GM19351 (cell line): ENCODE results near the gene PFN3.

Experiments used
- ATAC-seq: cut with Tn5 transposase; IDR thresholded peaks from one replicate; pipeline ENCODE4 v1.9.1; 2021; ENCODE audit warnings: mild to moderate bottlenecking, moderate library complexity; ENCODE audit not compliant: unreplicated experiment

Gene PFN3

DNA sequence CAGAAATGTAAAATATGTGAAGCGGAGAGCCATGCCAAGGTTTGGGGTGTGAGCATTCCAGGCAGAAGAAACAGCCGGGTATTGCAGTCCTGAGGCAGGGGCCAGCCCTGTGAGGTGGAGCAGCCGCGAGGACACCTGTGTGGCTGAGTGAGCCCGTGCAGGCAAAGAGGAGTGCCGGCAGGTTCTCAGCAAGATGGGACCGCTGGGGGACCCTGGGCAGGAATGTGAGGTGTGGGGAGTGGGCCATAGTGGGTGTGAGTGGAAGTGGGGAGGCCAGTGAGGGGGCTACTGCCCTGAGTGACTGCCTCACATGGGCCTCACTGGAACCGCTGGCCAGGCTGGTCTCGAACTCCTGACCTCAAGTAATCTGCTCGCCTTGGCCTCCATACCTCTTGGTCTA, 38.0 kb upstream of the PFN3 start:
- ATAC-seq: no peak

DNA sequence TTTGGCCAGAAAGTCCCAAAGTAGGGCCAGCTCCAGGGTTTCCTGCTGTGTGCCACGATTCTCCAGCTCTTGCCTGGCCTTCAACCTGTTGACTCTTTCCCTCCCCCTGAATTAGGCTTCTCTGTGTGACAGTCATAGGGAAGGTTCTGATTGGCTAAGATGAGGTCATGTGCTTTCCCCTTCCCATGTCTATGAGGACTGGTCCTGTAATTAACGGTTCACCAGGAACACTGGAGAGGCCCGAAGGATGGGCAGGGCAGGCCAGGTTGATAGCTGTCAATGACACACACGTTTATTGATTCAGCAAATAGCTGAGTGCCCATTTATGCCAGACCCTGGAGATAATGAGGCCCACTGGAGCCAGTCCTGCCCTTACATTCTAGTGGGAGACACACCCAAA, 37.2 kb upstream of the PFN3 start:
- ATAC-seq: no peak

DNA sequence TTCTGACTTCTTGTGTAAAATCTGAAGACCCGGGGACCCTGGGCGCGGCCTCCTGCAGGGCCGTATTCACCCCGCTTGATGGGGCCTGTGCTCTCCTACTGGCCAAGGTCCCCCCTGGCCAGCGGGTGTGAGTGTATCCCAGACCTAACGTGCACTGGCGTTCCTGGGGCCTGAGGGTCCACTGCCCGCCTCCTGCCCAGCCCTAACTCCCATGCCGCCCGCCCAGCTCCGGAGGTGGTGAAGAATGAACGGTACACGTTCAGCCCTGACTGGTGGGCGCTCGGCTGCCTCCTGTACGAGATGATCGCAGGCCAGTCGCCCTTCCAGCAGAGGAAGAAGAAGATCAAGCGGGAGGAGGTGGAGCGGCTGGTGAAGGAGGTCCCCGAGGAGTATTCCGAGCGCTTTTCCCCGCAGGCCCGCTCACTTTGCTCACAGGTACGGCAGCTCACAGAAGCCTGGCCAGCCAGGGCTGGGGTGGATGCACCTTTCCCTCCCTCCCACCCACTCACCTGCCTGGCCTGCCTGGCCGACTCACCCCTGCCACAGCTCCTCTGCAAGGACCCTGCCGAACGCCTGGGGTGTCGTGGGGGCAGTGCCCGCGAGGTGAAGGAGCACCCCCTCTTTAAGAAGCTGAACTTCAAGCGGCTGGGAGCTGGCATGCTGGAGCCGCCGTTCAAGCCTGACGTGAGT, 35.5 kb upstream of the PFN3 start:
- ATAC-seq: no peak

DNA sequence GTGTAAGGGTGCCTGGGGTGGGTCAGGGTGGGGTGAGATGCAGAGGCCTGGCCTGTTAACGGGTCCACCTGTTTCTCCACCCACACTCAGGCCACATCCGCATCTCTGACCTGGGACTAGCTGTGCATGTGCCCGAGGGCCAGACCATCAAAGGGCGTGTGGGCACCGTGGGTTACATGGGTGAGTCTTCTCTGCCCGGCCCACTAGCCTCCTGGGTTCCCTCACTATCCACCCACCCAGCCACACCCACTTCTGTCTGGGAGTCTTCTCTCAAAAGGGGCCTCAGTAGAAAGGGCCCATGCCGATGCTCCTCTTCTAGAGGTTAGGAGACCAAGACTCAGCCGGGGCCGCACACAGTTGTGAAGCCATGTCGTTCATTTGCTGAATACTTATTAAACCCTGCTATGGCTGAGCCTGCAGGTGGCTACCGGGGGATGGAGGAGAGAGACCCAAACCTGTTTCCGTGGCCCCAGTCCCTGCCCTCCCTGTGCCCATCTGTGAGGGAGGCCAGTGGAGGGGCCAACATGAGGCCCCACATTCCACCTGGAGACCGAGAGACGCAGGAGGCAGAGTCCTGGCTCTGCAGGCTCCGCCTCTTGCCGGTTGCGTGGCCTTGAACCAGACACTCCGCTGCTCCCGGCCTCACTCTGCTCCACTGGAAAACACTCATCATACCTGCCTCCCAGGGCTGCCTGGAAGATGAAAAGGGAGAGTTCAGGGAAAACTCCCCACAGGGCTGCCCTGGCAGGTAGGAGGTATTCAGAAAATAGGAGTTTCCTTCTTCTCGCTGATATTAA, 34.7 kb upstream of the PFN3 start:
- no peak for ATAC-seq

DNA sequence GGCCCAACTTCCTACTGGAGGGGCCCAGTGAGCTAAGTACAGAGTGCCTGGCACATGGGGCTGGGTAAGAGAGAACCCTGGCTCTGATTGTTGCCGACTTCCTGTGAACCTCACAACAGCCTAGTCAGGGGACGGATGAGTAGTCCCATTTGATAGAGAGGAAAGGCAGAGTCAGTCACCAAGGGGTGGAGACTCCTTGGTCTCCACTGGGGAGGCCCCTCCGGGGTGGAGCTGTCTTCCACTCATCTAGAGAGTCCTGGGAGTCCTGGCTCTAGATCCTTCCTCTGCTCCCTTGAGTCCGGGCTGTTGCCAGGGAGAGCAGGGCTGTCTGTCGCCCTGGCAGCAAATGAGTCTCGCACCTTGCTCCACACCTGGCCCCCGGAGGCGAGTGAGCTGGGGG, 34.0 kb upstream of the PFN3 start:
- ATAC-seq: no peak

DNA sequence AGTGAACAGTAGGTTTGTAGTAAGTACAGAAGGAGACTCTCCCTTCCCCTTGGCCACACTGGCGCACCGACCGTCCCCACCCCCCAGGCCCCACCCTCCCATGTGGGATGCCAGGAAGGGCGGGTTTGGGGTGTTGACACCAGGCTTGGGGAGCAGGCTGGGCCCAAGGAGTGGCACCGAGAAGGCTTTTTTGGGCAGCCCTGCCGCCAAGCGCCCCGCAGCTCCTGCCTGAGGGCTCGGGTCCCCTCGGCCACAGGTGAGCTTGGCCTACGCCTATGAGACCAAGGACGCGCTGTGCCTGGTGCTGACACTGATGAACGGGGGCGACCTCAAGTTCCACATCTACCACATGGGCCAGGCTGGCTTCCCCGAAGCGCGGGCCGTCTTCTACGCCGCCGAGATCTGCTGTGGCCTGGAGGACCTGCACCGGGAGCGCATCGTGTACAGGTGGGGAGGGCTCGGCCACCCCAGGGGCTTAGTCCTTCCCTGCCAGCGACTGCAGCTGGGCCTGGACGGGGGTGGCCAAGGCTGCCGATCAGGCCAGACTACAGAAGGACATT, 33.3 kb upstream of the PFN3 start:
- ATAC-seq: no peak

DNA sequence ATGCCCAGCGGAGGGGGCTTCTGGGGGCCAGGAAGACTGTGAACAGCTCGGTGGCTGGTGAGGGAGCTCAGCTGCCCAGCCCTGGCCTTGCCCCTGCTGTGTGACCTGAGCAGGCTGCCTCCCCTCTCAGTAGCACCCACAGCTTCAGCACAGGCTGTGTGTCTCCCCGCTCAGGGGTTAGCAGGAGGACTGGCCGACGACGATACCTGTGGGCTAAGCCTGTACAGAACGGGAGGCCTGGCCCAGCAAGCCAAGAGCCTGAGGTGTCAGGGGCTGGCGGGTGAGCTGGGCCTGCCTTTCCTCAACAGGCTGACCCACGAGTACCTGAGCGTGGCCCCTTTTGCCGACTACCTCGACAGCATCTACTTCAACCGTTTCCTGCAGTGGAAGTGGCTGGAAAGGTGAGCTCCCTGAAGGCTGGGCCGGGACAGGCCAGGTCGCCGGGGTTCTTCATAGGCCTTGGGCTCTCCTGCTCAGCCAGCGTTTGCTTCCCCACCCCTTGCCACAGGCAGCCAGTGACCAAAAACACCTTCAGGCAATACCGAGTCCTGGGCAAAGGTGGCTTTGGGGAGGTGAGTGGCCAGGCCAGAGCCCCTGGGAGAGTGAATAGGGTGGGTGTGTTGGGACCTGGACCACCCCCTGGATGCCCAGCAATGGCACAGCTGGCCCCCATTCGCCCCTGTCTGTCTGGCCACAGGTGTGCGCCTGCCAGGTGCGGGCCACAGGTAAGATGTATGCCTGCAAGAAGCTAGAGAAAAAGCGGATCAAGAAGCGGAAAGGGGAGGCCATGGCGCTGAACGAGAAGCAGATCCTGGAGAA, 32.6 kb upstream of the PFN3 start:
- ATAC-seq: no peak

DNA sequence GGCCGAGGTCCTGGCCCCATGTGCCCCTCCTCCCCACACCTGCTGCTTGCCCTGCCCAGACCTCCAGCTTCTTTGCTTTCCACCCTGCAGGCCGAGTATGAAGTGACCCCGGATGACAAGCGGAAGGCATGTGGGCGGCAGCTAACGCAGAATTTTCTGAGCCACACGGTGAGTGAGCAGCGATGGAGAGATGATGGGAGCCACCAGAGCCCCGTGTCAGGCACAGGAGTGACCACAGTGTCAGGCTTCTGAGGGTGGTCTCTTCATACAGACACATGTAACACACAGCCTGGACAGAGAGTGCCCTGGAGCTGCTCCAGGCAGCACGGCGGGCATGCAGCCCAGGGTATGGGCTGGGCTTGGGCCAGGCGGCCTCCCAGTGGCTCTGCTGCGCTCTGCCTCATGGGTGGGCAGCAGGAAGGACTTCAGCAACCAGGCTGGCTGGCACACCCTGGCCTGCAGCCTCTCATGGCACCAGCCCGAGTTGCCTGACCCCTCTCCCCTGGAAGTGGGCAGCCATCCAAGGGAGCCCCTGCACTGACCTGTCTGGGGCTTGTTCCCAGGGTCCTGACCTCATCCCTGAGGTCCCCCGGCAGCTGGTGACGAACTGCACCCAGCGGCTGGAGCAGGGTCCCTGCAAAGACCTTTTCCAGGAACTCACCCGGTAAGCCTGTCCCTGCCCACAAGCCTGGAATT, 31.8 kb upstream of the PFN3 start:
- ATAC-seq: peak; percentile 8

DNA sequence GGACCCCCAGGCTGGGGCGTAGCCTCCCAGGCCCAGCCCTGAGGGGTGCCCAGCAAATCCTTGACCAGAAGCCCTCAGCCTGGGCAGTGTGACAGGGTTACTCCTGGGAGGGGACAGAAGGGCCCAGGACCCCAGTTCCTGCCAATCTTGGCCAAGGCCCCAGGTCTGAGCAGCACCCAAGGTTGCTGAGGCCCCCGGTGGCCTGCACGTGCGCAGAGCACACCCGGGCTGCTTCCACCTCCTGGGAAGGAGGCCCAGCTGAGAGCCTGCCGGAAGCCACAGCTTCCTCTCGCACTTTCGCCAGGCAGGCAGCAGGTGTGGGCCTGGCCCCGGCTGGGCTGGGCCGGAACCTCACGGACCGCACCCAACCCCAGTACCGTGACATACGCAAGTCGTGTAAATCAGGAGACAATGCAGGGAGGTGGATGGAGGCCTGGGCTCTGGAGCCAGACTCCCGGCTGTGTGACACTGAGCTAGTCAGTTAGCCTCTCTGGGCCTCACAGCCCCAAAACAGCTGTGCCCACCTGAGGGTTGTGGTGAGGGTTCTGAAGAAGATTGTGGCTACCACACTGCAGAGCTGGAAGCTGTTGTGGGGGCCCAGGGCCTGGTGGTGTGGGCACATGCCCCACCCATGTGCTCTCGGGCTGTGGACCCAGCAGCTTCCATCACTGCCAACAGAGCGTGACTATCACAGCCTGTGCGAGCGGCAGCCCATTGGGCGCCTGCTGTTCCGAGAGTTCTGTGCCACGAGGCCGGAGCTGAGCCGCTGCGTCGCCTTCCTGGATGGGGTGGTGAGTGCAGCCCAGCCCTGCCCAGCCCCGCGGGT, 31.1 kb upstream of the PFN3 start:
- peak; percentile 44 for ATAC-seq

DNA sequence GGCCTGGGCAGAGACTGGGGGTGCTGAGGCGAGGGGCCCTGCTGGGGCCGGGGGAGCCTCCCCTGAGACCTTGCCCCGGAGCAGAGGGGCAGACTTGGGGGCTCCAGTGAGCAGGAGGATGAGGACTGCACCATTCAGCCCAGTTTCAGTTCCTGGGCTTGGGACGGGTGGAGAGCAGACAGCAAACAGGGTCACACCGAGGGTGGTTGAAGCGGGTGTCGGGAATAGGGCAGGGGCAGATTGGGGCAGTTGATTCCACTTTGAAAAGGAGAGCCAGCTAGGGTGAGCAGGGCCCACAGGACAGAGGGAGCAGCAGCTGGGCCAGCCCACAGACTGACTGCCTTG, 30.5 kb upstream of the PFN3 start:
- no peak for ATAC-seq

DNA sequence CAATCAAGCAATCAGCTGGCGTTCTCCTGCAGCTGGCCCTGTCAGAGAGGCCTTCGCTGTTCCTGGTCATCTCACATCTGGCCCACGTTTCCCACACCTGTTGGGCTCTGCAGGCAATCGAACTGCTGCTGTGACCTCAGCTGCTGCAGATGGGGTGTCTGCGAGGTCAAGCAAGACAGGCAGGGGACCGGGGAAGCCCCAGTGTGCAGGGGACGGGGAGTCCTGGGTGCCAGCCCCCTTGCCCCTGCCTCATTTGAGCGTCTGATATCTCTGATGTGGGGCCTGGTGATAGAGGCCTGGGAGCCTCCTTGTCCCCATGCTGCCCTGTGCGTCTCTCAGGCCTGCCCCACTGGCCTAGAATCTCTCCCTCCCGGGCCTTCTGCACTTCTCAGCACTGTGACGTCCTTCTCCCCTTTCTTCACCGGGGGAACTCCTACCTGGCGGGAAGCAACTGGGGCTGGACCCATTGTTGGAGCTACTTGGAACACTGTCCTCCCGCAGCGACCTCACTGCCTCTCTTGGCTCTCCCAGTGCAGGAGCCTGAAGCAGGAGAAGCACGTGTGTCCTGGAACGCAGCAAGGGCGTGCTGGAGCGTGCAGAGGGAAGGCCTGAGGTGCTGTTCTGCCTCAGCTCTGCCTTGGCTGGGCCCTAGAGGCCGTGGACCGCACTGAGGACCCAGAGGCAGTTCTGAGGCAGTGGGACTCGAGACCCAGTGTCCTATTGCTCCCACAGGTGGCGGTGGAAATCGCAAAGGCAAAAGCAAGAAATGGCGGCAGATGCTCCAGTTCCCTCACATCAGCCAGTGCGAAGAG, 29.9 kb upstream of the PFN3 start:
- ATAC-seq: no peak

DNA sequence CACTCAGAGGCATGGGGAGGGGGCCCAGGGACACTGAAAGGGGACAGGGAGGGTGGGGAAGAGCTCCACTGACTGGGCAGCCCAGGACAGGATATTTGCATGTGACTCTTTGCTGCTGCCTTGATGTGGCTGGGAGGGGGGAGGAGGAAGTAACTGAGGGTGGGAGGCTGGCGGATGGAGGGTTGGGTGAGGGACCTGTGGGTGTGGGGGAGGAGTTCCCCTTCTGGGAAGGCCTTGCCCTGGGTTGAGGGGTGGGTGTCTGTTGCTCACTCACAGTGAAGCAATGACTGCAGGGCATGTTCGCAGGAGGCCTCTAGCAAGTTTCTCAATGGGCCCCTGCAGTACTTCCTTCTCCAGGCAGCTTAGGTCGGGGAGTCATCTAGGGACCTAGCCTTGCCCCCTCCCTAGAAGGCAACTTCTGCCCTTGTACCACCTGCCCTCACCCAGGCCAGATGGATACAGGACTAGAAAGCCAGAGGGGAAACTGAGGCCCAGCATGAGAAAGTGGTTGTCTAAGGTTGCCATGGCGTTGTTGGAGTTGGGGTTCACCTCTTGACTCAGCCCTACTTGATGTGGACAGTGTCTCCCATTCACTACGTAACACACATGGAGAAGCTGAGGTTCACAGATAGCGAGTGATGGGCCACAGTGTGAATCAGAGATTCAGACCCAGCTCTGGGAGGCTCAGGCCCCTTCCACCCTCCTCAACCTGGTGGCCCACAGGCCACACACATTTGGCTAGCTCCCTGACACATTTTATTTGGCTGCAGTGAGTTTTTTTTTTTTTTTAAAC, 29.0 kb upstream of the PFN3 start:
- no peak for ATAC-seq

DNA sequence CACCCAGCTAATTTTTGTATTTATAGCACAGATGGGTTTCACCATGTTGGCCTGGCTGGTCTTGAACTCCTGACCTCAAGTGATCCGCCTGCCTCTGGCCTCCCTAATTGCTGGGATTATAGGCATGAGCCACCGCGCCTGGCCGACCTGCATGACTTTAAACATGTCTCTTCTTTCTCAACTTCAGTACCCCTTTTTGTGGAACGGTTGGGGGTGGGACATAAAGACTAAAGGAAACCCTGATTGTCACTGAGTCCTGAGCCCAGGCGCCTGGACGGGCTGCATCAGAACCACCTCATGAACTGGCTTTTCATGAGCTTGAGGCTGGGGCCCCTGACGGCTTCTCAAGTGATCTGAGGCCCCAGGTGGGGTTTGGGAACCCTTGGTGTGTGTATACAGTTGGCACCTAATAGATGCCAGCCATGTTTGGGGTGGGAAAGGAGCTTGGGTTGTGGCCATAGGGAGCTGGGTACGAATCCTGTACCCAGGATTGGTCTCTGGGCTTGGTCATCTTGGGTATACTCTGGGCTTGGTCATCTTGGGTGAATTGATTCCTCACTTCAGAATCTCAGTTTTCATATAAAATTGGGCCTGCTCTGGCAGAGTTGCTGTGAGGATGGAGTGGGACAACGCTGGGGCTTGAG, 28.2 kb upstream of the PFN3 start:
- no peak for ATAC-seq

DNA sequence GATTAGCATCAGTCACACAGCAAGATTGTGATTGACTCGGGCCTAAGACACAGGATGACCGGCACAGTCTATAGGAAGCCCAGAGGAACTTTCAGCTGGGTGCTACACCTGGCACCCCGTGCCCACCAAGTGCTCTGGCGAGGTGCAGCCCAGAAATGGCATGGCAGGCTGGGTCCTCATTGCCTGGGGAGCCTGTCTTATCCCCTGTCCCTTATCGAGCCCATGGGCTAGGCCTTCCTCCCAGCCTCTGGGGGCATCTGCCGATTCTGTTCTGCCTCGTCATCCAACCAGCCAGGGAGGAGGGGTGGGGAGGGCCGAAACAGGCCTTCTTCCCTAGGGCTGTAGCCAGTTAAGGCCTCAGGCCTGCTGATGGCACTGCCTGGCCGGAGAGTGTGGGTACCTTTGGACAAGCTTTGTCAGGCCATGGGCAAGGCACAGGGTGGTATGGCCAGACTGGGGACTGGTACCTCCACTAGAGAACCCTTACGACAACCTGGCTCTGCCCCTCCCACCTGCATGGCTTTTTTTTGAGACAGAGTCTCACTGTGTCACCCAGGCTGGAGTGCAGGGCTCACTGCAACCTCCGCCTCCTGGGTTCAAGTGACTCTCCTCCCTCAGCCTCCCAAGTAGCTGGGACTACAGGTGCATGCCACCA, 27.6 kb upstream of the PFN3 start:
- no peak for ATAC-seq

DNA sequence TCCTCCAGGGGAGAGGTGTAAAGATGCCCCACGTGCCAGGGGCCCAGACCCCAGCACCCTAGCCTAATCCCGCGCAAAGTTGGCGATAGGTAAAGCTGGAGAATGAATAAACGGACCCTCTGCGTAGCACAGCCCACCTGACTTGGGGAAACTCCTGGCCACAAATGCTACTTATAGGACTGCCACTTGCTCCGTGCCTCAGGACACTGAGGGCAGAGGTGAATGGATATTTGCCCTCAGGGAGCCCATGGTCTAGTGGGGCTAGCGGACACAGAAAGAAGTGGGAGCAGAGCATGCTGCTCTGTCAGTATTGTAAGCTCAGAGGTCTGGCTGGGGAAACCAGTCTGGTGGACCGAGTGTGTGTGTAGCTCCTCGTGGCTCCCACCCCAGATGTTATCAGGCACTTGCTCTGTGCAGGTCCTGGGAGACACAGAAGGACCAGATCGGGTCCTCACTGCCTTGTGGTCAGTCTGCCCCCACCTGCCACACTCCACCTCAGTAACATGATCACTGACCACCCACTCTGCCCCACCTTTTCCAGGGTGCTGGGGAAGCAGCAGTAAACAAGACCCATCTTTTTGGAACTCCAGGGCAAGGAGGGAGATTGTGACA, 26.9 kb upstream of the PFN3 start:
- ATAC-seq: no peak

DNA sequence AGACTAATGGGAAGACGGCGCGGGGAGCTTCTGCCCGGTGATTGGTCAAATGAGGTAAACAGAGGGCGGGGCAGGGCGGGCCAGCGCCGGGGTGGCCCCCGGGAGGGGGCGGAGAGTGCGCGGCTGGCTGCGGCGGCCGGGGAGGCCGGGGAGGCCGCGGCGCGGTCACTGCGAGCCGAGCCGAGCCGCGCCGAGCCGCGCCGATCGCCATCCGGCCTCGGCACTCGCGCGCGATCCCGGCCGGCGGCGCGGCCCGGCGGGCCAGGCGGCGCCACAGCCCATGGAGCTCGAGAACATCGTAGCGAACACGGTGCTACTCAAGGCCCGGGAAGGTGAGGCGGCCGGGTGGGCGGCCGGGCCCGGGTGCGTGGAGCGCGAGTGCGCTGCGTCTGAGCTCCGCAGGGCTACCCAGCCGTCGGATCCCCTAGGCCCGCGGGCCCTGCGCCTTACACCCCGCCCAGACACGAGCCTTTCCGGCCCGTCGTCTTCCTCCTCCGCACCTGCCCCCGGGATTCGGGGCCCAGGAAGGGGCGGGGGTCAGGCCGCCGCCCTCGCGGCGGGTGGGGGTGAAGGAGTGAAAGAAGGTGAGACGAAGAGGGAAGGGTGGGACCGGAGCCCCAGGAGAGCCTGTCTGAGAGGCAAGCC, 26.2 kb upstream of the PFN3 start, which contains the start of gene GRK6:
Gene GRK6 (plus strand): TSS at position 111 of the 645 bp plus-strand sequence. CDS start 170 bp downstream, at position 281.
- peak; percentile 2 for ATAC-seq
